PC-3 (cell line): Measurements from ENCODE around the gene FRMPD4. TPM values are rescaled to one million over a fixed set of nuclear protein-coding genes. Genes with fewer than 3 reads are reported as not detected.

Source experiments
- ATAC-seq: fragments of 200-7000 bp; cut with Tn5 transposase; 2 replicates; pipeline ENCODE4 v1.9.1; 2020; ENCODE audit warnings: mild to moderate bottlenecking, moderate library complexity
- BruUV-seq: library from RNA; stranded (reverse); fragments of 400-500 nt; replicated peaks from 2 replicates; lab custom pipeline; 2021; lab: Mats Ljungman, UMichigan
- CTCF ChIA-PET: fragments of 300-600 bp; sonication (Branson Sonifier 250); formaldehyde crosslinking; loops from one replicate; lab custom pipeline; 2022; ENCODE audit warnings: antibody characterized with exemption; lab: Charles Lee
- POLR2A ChIA-PET: fragments of 300-600 bp; sonication (Branson Sonifier 250); formaldehyde crosslinking; loops from one replicate; lab custom pipeline; 2022; ENCODE audit warnings: antibody characterized with exemption; ENCODE audit not compliant: unreplicated experiment; lab: Charles Lee
- DNase-seq: peaks from one replicate; pipeline ENCODE4 v3.0.0-alpha.2; 2015
- H2AFZ ChIP-seq: fragments of 300-600 bp; sonication (generic); 2 replicates; pipeline ENCODE4 v1.6.0; 2016; ENCODE audit warnings: antibody characterized with exemption, low read length
- H3F3A ChIP-seq: fragments of 300-600 bp; sonication (generic); one replicate; pipeline ENCODE4 v1.6.0; 2017; ENCODE audit warnings: antibody characterized with exemption, low read length, control low read depth, mild to moderate bottlenecking; ENCODE audit not compliant: unreplicated experiment
- H3K27ac ChIP-seq: fragments of 300-600 bp; sonication (generic); 2 replicates; pipeline ENCODE4 v1.5.1; 2016; ENCODE audit warnings: mild to moderate bottlenecking, low read length
- H3K27me3 ChIP-seq: fragments of 300-600 bp; sonication (generic); 2 replicates; pipeline ENCODE4 v1.6.1; 2016; ENCODE audit warnings: low read length, mixed read lengths
- H3K36me3 ChIP-seq: fragments of 300-600 bp; sonication (generic); 2 replicates; pipeline ENCODE4 v1.6.1; 2016; ENCODE audit warnings: low read depth, mixed run types, low read length, mixed read lengths
- H3K4me1 ChIP-seq: fragments of 300-600 bp; sonication (generic); 2 replicates; pipeline ENCODE4 v1.5.1; 2016; ENCODE audit warnings: low read length; ENCODE audit not compliant: insufficient read depth
- H3K4me2 ChIP-seq: fragments of 300-600 bp; sonication (generic); 2 replicates; pipeline ENCODE4 v1.6.0; 2016; ENCODE audit warnings: low read length
- H3K4me3 ChIP-seq: fragments of 300-600 bp; sonication (generic); 2 replicates; pipeline ENCODE4 v1.5.1; 2016; ENCODE audit warnings: mild to moderate bottlenecking, low read length, mixed read lengths
- H3K79me2 ChIP-seq: fragments of 300-600 bp; sonication (generic); 2 replicates; pipeline ENCODE4 v1.6.1; 2017; ENCODE audit warnings: low read length, mixed read lengths
- H3K9ac ChIP-seq: fragments of 300-600 bp; sonication (generic); 2 replicates; pipeline ENCODE4 v1.6.0; 2016; ENCODE audit warnings: mild to moderate bottlenecking, low read length
- H3K9me2 ChIP-seq: fragments of 300-600 bp; sonication (generic); replicated peaks from 2 replicates; pipeline ENCODE4 v1.6.1; 2016; ENCODE audit warnings: mixed run types, low read length, mixed read lengths
- H3K9me3 ChIP-seq: fragments of 300-600 bp; sonication (generic); 2 replicates; pipeline ENCODE4 v1.6.1; 2016; ENCODE audit warnings: low read length, mixed read lengths
- H4K20me1 ChIP-seq: fragments of 300-600 bp; sonication (generic); 2 replicates; pipeline ENCODE4 v1.6.1; 2016; ENCODE audit warnings: low read length, mixed read lengths
- CTCF ChIP-seq: fragments of 300-600 bp; sonication (generic); conservative IDR thresholded peaks from 2 replicates; pipeline ENCODE4 v1.5.1; 2017; ENCODE audit warnings: antibody characterized with exemption, low read depth, mild to moderate bottlenecking, low read length
- EZH2 ChIP-seq: fragments of 300-600 bp; sonication (generic); IDR thresholded peaks from one replicate; pipeline ENCODE4 v1.6.1; 2017; ENCODE audit warnings: antibody characterized with exemption, mild to moderate bottlenecking, low read length; ENCODE audit not compliant: unreplicated experiment
- EZH2phosphoT487 ChIP-seq: fragments of 300-600 bp; sonication (generic); IDR thresholded peaks from 2 replicates; pipeline ENCODE4 v1.6.1; 2018; ENCODE audit warnings: mild to moderate bottlenecking, antibody characterized with exemption, low read length, borderline replicate concordance
- intact Hi-C: fragments of 100-400 bp; cut with micrococcal nuclease; formaldehyde crosslinking; loops from 2 replicates; pipeline ENCODE4 v1.9.0; 2023
- total RNA-seq: library from RNA; depleted of rRNA; stranded (reverse); fragments of >200 nt; gene quantifications from 2 replicates; pipeline ENCODE4 v1.2.3, GENCODE V29; 2014

The FRMPD4 gene
- total RNA-seq, 1 experiment from 2014 or later, result 0.15 TPM

GRCh38 chrX:12339921-12340320 lies 201.6 kb downstream of the FRMPD4 start:
- H3K27ac ChIP-seq, result no peak overlapping the region
- no peak overlapping the region for H3K9ac ChIP-seq
- no peak overlapping the region for H3K4me2 ChIP-seq
- no peak for TF ChIP-seq EZH2phosphoT487
- no peak for TF ChIP-seq EZH2
- no peak for TF ChIP-seq CTCF
- H3K36me3 ChIP-seq, result no peaks in the 10 kb centered on the region
- ATAC-seq (no peak), DNase-seq (no peak)
- intact Hi-C loops, result no loop called here
- no peaks in the 10 kb centered on the region for H3K9me3 ChIP-seq
- H3K27me3 ChIP-seq, result no peaks in the 10 kb centered on the region
- no peaks in the 10 kb centered on the region for H3F3A ChIP-seq
- BruUV-seq, result no TSS peak
- no peaks in the 10 kb centered on the region for H3K9me2 ChIP-seq
- no peaks in the 10 kb centered on the region for H4K20me1 ChIP-seq
- no peak overlapping the region for H3K4me3 ChIP-seq
- H3K4me1 ChIP-seq, result no peaks in the 10 kb centered on the region
- ChIA-PET CTCF (no interaction called here), POLR2A (no interaction called here)
- H3K79me2 ChIP-seq, result no peaks in the 10 kb centered on the region
- no peak overlapping the region for H2AFZ ChIP-seq

- Histone ChIP-seq H4K20me1 (no peaks in the 10 kb centered on the region), H3K79me2 (no peaks in the 10 kb centered on the region), H3K36me3 (no peaks in the 10 kb centered on the region), H3K27ac (no peak overlapping the region), H3K4me1 (no peaks in the 10 kb centered on the region), H3F3A (no peaks in the 10 kb centered on the region), H3K4me3 (no peak overlapping the region), H3K9me2 (no peaks in the 10 kb centered on the region), H3K9ac (no peak overlapping the region), H2AFZ (no peak overlapping the region), H3K9me3 (no peaks in the 10 kb centered on the region), H3K27me3 (no peaks in the 10 kb centered on the region), H3K4me2 (no peak overlapping the region)
- CTCF ChIA-PET, result no interaction called here
- intact Hi-C loops, result no loop called here
- TF ChIP-seq EZH2 (no peak), CTCF (no peak), EZH2phosphoT487 (no peak)
- POLR2A ChIA-PET, result no interaction called here
- ATAC-seq (no peak), DNase-seq (no peak)
- BruUV-seq, result no TSS peak
Observed at GRCh38 chrX:12344954-12345353, 206.7 kb downstream of the FRMPD4 start.

GRCh38 chrX:12349201-12349600 lies 210.9 kb downstream of the FRMPD4 start:
- Histone ChIP-seq H4K20me1 (no peaks in the 10 kb centered on the region), H3K79me2 (no peaks in the 10 kb centered on the region), H3K4me1 (no peaks in the 10 kb centered on the region), H2AFZ (no peak overlapping the region), H3K4me3 (no peak overlapping the region), H3K9ac (no peak overlapping the region), H3K4me2 (no peak overlapping the region), H3K27ac (no peak overlapping the region), H3K36me3 (no peaks in the 10 kb centered on the region), H3K9me3 (no peaks in the 10 kb centered on the region), H3K9me2 (no peaks in the 10 kb centered on the region), H3K27me3 (no peaks in the 10 kb centered on the region), H3F3A (no peaks in the 10 kb centered on the region)
- CTCF ChIA-PET, result no interaction called here
- intact Hi-C loops, result no loop called here
- ATAC-seq (no peak), DNase-seq (no peak)
- TF ChIP-seq CTCF, result peak; percentile 20; the same call in 1 of the 2 replicates
- TF ChIP-seq EZH2phosphoT487, result no peak
- POLR2A ChIA-PET, result no interaction called here
- BruUV-seq, result no TSS peak
